Testis (tissue), 2 donors: ENCODE data around the gene RHEB.

Source experiments
- CTCF ChIP-seq, 3 experiments: fragments of 450-650 bp in 2 of 3; fragments of 200-600 bp in 1 of 3; sonication (generic) in 1 of 3; IDR thresholded peaks; one replicate each; pipeline ENCODE4 v1.5.1; 2016 to 2019; ENCODE audit warnings: antibody characterized with exemption in 3 of 3, mild to moderate bottlenecking in 2 of 3, moderate library complexity in 1 of 3
- POLR2A ChIP-seq: fragments of 450-650 bp; IDR thresholded peaks from one replicate; pipeline ENCODE4 v1.6.1; 2017; ENCODE audit warnings: antibody characterized with exemption, mild to moderate bottlenecking, moderate library complexity

GRCh38 chr7:151501676-151502075 is 18.0 kb downstream of the RHEB start:
- TF ChIP-seq CTCF (IDR thresholded peaks at IDR 0.05) (no peak), POLR2A (no peak)
